Neural cell (in vitro differentiated cells): Measurements from ENCODE around the gene PYGO2. TPM values are rescaled to one million over a fixed set of nuclear protein-coding genes. Genes with fewer than 3 reads are reported as not detected.

Experiments used
- H2AFZ ChIP-seq: fragments of 200-600, 300-800 bp; sonication (generic), shearing (Covaris generic); 2 replicates; pipeline ENCODE4 v1.6.0; 2014; ENCODE audit warnings: low read depth, mild to moderate bottlenecking, antibody characterized with exemption, low read length, moderate library complexity
- H3F3A ChIP-seq: fragments of 200-600 bp; shearing (Covaris generic); 2 replicates; pipeline ENCODE4 v1.6.1; 2016; ENCODE audit warnings: mild to moderate bottlenecking, moderate library complexity, mixed read lengths, antibody characterized with exemption, low read length; ENCODE audit not compliant: insufficient read depth, poor library complexity, severe bottlenecking
- H3K27ac ChIP-seq: fragments of 200-600, 300-800 bp; sonication (generic), shearing (Covaris generic); 2 replicates; pipeline ENCODE4 v1.5.1; 2014; ENCODE audit warnings: mild to moderate bottlenecking, low read length, moderate library complexity
- H3K27me3 ChIP-seq: fragments of 300-800, 200-600 bp; sonication (generic), shearing (Covaris generic); 2 replicates; pipeline ENCODE4 v1.6.0; 2014; ENCODE audit warnings: mild to moderate bottlenecking, low read depth, low read length, moderate library complexity; ENCODE audit not compliant: insufficient read depth
- H3K36me3 ChIP-seq: fragments of 300-800, 200-600 bp; sonication (generic), shearing (Covaris generic); 2 replicates; pipeline ENCODE4 v1.5.1; 2014; ENCODE audit warnings: mild to moderate bottlenecking, antibody characterized with exemption, low read length, moderate library complexity; ENCODE audit not compliant: insufficient read depth
- H3K4me2 ChIP-seq: fragments of 300-800, 200-600 bp; sonication (generic), shearing (Covaris generic); 2 replicates; pipeline ENCODE4 v1.6.0; 2014; ENCODE audit warnings: mild to moderate bottlenecking, low read length
- H3K4me3 ChIP-seq: fragments of 300-800, 200-600 bp; sonication (generic), shearing (Covaris generic); 2 replicates; pipeline ENCODE4 v1.5.1; 2014; ENCODE audit warnings: mild to moderate bottlenecking, low read length, moderate library complexity
- H3K79me2 ChIP-seq: fragments of 200-600 bp; shearing (Covaris generic); replicated peaks from 2 replicates; pipeline ENCODE4 v1.6.0; 2014; ENCODE audit warnings: mild to moderate bottlenecking, low read length, moderate library complexity; ENCODE audit not compliant: insufficient read depth
- H3K9ac ChIP-seq: fragments of 300-800, 200-600 bp; sonication (generic), shearing (Covaris generic); 2 replicates; pipeline ENCODE4 v1.6.1; 2016; ENCODE audit warnings: mild to moderate bottlenecking, low read length, mixed read lengths
- H3K9me2 ChIP-seq: fragments of 200-600 bp; shearing (Covaris generic); 2 replicates; pipeline ENCODE4 v1.6.1; 2016; ENCODE audit warnings: mild to moderate bottlenecking, low read length, mixed read lengths; ENCODE audit not compliant: insufficient read depth
- H3K9me3 ChIP-seq: fragments of 200-600, 300-800 bp; sonication (generic), shearing (Covaris generic); 2 replicates; pipeline ENCODE4 v1.6.1; 2016; ENCODE audit warnings: mild to moderate bottlenecking, mixed run types, low read length, moderate library complexity, mixed read lengths
- H4K20me1 ChIP-seq: fragments of 200-600 bp; shearing (Covaris generic); 2 replicates; pipeline ENCODE4 v1.6.1; 2016; ENCODE audit warnings: mild to moderate bottlenecking, mixed run types; ENCODE audit not compliant: insufficient read depth
- EP300 ChIP-seq: fragments of 450-650 bp; conservative IDR thresholded peaks from 2 replicates; pipeline ENCODE4 v1.6.1; 2014; ENCODE audit warnings: antibody characterized with exemption, mild to moderate bottlenecking, moderate library complexity; ENCODE audit not compliant: poor library complexity, severe bottlenecking
- EZH2 ChIP-seq: fragments of 200-600, 300-800 bp; shearing (Covaris generic), sonication (generic); IDR thresholded peaks from 2 replicates; pipeline ENCODE4 v1.6.1; 2014; ENCODE audit warnings: antibody characterized with exemption, low read length, borderline replicate concordance, mild to moderate bottlenecking; ENCODE audit not compliant: insufficient read depth, poor library complexity, severe bottlenecking
- MXI1 ChIP-seq: fragments of 450-650 bp; conservative IDR thresholded peaks from 2 replicates; pipeline ENCODE4 v1.6.1; 2014; ENCODE audit warnings: antibody characterized with exemption, mild to moderate bottlenecking; ENCODE audit not compliant: poor library complexity, severe bottlenecking
- POLR2AphosphoS5 ChIP-seq: IDR thresholded peaks from 2 replicates; pipeline ENCODE4 v1.6.1; 2012
- RAD21 ChIP-seq: fragments of 450-650 bp; conservative IDR thresholded peaks from 2 replicates; pipeline ENCODE4 v1.6.1; 2014; ENCODE audit warnings: antibody characterized with exemption, mild to moderate bottlenecking, moderate library complexity
- SMC3 ChIP-seq: fragments of 450-650 bp; conservative IDR thresholded peaks from 2 replicates; pipeline ENCODE4 v1.6.1; 2014; ENCODE audit warnings: antibody characterized with exemption, mild to moderate bottlenecking, moderate library complexity; ENCODE audit not compliant: poor library complexity
- polyA plus RNA-seq: library from polyadenylated mRNA; depleted of rRNA; stranded (reverse); fragments of >200 nt; gene quantifications from 2 replicates; pipeline ENCODE4 v1.2.3, GENCODE V29; 2014
- TF ChIP-seq, protein P1 (sequence below): fragments of 450-650 bp; IDR thresholded peaks from 2 replicates; pipeline ENCODE4 v1.5.1; 2014; ENCODE audit warnings: antibody characterized with exemption, mild to moderate bottlenecking, moderate library complexity; ENCODE audit not compliant: poor library complexity, severe bottlenecking
- TF ChIP-seq, protein P2 (sequence below): IDR thresholded peaks from 2 replicates; pipeline ENCODE4 v1.6.1; 2012; ENCODE audit warnings: borderline replicate concordance

The PYGO2 gene
- polyA plus RNA-seq, 1 donor from 2014 or later = 13.4 TPM

DNA sequence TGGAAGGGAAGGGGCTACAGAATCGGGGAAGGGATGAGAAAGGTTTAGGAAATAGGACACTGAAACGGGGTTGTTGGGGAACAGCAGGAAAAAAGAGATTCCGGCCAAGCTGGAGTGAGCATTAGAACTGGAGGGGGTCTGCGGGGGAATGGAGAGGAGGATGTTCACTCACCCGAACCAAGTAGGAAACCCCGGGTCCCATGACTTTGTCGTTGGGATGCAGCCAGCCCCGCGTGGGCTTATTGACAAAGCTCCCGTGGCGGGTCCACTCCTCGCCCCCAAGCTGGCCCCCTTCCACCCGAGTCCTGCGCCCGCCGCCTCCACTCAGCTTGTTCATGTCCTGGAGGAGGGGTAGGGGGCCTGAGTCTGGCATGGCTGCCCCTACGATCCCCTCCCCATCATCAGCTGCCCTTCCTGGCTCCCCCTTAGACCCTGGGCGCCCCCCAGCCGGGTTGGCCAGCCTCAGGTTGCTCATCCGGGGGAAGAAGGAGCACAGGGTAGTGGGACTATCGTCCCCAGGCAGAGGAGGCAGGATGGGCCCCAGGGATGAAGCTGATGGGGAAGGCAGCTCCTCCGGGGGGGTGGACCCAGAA lies 8.4 kb upstream of the PYGO2 start:
- no peaks in the 10 kb centered on the region for H3K27me3 ChIP-seq
- peak overlapping the region; percentile 41 for H3K9ac ChIP-seq
- H3K9me2 ChIP-seq = no peaks in the 10 kb centered on the region
- no peak overlapping the region for H3K27ac ChIP-seq
- TF ChIP-seq POLR2AphosphoS5 (no peak), EZH2 (no peak), MXI1 (no peak), EP300 (no peak), RAD21 (no peak), SMC3 (no peak)
- TF ChIP-seq, protein P1, sequence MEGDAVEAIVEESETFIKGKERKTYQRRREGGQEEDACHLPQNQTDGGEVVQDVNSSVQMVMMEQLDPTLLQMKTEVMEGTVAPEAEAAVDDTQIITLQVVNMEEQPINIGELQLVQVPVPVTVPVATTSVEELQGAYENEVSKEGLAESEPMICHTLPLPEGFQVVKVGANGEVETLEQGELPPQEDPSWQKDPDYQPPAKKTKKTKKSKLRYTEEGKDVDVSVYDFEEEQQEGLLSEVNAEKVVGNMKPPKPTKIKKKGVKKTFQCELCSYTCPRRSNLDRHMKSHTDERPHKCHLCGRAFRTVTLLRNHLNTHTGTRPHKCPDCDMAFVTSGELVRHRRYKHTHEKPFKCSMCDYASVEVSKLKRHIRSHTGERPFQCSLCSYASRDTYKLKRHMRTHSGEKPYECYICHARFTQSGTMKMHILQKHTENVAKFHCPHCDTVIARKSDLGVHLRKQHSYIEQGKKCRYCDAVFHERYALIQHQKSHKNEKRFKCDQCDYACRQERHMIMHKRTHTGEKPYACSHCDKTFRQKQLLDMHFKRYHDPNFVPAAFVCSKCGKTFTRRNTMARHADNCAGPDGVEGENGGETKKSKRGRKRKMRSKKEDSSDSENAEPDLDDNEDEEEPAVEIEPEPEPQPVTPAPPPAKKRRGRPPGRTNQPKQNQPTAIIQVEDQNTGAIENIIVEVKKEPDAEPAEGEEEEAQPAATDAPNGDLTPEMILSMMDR = no peak
- TF ChIP-seq, protein P2, sequence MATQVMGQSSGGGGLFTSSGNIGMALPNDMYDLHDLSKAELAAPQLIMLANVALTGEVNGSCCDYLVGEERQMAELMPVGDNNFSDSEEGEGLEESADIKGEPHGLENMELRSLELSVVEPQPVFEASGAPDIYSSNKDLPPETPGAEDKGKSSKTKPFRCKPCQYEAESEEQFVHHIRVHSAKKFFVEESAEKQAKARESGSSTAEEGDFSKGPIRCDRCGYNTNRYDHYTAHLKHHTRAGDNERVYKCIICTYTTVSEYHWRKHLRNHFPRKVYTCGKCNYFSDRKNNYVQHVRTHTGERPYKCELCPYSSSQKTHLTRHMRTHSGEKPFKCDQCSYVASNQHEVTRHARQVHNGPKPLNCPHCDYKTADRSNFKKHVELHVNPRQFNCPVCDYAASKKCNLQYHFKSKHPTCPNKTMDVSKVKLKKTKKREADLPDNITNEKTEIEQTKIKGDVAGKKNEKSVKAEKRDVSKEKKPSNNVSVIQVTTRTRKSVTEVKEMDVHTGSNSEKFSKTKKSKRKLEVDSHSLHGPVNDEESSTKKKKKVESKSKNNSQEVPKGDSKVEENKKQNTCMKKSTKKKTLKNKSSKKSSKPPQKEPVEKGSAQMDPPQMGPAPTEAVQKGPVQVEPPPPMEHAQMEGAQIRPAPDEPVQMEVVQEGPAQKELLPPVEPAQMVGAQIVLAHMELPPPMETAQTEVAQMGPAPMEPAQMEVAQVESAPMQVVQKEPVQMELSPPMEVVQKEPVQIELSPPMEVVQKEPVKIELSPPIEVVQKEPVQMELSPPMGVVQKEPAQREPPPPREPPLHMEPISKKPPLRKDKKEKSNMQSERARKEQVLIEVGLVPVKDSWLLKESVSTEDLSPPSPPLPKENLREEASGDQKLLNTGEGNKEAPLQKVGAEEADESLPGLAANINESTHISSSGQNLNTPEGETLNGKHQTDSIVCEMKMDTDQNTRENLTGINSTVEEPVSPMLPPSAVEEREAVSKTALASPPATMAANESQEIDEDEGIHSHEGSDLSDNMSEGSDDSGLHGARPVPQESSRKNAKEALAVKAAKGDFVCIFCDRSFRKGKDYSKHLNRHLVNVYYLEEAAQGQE = no peak
- no peaks in the 10 kb centered on the region for H3K9me3 ChIP-seq
- no peaks in the 10 kb centered on the region for H3K36me3 ChIP-seq
- H3K4me3 ChIP-seq = peak overlapping the region; percentile 48
- no peak overlapping the region for H2AFZ ChIP-seq
- peaks cover under 1% of the 10 kb centered on the region for H3F3A ChIP-seq
- H3K4me2 ChIP-seq = no peak overlapping the region
- no peaks in the 10 kb centered on the region for H4K20me1 ChIP-seq
- H3K79me2 ChIP-seq = no peaks in the 10 kb centered on the region

DNA sequence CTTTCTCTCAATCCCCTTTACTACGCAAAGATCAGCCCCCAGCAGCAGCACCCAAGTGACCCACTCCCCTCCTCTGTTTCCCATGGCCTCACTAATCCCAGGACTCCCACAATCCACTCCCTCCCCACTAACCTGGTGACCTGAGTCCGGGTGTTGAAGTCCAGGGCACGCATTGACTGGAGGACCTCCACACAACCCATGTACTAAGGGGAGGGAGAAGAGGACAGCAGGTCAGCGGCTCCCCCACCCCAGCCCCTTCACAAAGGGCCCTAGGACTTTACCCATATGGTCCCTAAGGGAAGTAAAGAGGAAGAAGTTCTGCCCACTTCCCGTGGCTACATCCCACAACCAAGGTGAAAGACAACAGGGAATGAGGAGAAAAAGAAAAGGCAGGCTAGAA lies 7.7 kb upstream of the PYGO2 start:
- Histone ChIP-seq H4K20me1 (no peaks in the 10 kb centered on the region), H3K4me2 (no peak overlapping the region), H3K27ac (no peak overlapping the region), H3K79me2 (no peaks in the 10 kb centered on the region), H3K27me3 (no peaks in the 10 kb centered on the region), H3K36me3 (no peaks in the 10 kb centered on the region), H3K9me2 (no peaks in the 10 kb centered on the region), H3F3A (no peaks in the 10 kb centered on the region), H3K4me3 (no peak overlapping the region), H2AFZ (no peak overlapping the region), H3K9me3 (no peaks in the 10 kb centered on the region), H3K9ac (no peak overlapping the region)
- TF ChIP-seq, protein P2 = no peak
- TF ChIP-seq RAD21 (no peak), POLR2AphosphoS5 (no peak), SMC3 (no peak), EZH2 (no peak)
